HepG2 (cell line): Measurements from ENCODE around the gene ATP5MK. TPM values are rescaled to one million over a fixed set of nuclear protein-coding genes. Genes with fewer than 3 reads are reported as not detected.
A peak's percentile ranks its signal among the peaks of the same experiment; 100 is the strongest.

Source experiments
- ATAD3A ChIP-seq: sonication (generic); formaldehyde crosslinking; IDR thresholded peaks from 2 replicates; pipeline ENCODE4 v1.4.0; 2020; ENCODE audit warnings: missing genetic modification reagents
- ATM ChIP-seq: fragments of 450-650 bp; IDR thresholded peaks from 2 replicates; pipeline ENCODE4 v1.7.1; 2017; ENCODE audit warnings: mild to moderate bottlenecking, borderline replicate concordance
- CHCHD3 ChIP-seq: sonication (generic); formaldehyde crosslinking; IDR thresholded peaks from 2 replicates; pipeline ENCODE4 v1.8.0; 2022; ENCODE audit warnings: mild to moderate bottlenecking, missing genetic modification reagents, moderate library complexity
- CSRNP1 ChIP-seq: sonication (generic); formaldehyde crosslinking; IDR thresholded peaks from 2 replicates; pipeline ENCODE4 v1.8.1; 2023; ENCODE audit warnings: mild to moderate bottlenecking, missing genetic modification reagents
- HDAC1 ChIP-seq: sonication (generic); formaldehyde crosslinking; IDR thresholded peaks from 2 replicates; pipeline ENCODE4 v1.5.1; 2020; ENCODE audit warnings: mild to moderate bottlenecking, missing genetic modification reagents
- HDAC2 ChIP-seq: sonication (generic); formaldehyde crosslinking; IDR thresholded peaks from 2 replicates; pipeline ENCODE4 v1.4.0; 2020; ENCODE audit warnings: missing genetic modification reagents
- HNF4G ChIP-seq, 2 experiments: sonication (generic) in 1 of 2; formaldehyde crosslinking in 1 of 2; IDR thresholded peaks; 2 replicates each; pipeline versions ENCODE4 v1.4.0 to v1.6.1; 2011 to 2020; ENCODE audit warnings: borderline replicate concordance in 2 of 2, low read depth in 2 of 2, mild to moderate bottlenecking in 2 of 2, low read length in 1 of 2, missing genetic modification reagents in 1 of 2, moderate library complexity in 1 of 2
- MEIS2 ChIP-seq: sonication (generic); formaldehyde crosslinking; IDR thresholded peaks from 2 replicates; pipeline ENCODE4 v1.9.0; 2021; ENCODE audit warnings: mild to moderate bottlenecking, missing genetic modification reagents
- PHF21A ChIP-seq: sonication (generic); formaldehyde crosslinking; IDR thresholded peaks from 2 replicates; pipeline ENCODE4 v1.5.0; 2020; ENCODE audit warnings: mild to moderate bottlenecking, missing genetic modification reagents
- POLR2A ChIP-seq, 2 experiments: IDR thresholded peaks; 2 replicates each; pipeline ENCODE4 v1.6.1; 2011; ENCODE audit warnings: low read depth in 2 of 2, low read length in 2 of 2, mild to moderate bottlenecking in 1 of 2, moderate library complexity in 1 of 2; ENCODE audit not compliant: insufficient read depth in 1 of 2
- POLR2G ChIP-seq: fragments of 200-400 bp; formaldehyde crosslinking; IDR thresholded peaks from 2 replicates; pipeline ENCODE4 v1.6.1; 2018; ENCODE audit warnings: mild to moderate bottlenecking, low read depth, low read length, moderate library complexity
- SKIL ChIP-seq: sonication (generic); formaldehyde crosslinking; IDR thresholded peaks from 2 replicates; pipeline ENCODE4 v1.8.0; 2022; ENCODE audit warnings: missing genetic modification reagents, mild to moderate bottlenecking, moderate library complexity, borderline replicate concordance
- SMAD3 ChIP-seq: sonication (generic); formaldehyde crosslinking; IDR thresholded peaks from 2 replicates; pipeline ENCODE4 v1.4.0; 2020; ENCODE audit warnings: missing genetic modification reagents
- ZBTB38 ChIP-seq: sonication (generic); formaldehyde crosslinking; IDR thresholded peaks from 2 replicates; pipeline ENCODE4 v1.5.1; 2020; ENCODE audit warnings: mild to moderate bottlenecking, missing genetic modification reagents
- ZFP90 ChIP-seq: sonication (generic); formaldehyde crosslinking; IDR thresholded peaks from 2 replicates; pipeline ENCODE4 v1.8.0; 2022; ENCODE audit warnings: missing genetic modification reagents, mild to moderate bottlenecking, inconsistent platforms, borderline replicate concordance
- ZNF274 ChIP-seq: sonication (generic); formaldehyde crosslinking; IDR thresholded peaks from 2 replicates; pipeline ENCODE4 v1.5.1; 2020; ENCODE audit warnings: mild to moderate bottlenecking, missing genetic modification reagents
- ZNF280D ChIP-seq: sonication (generic); formaldehyde crosslinking; IDR thresholded peaks from 2 replicates; pipeline ENCODE4 v1.5.1; 2020; ENCODE audit warnings: mild to moderate bottlenecking, missing genetic modification reagents
- ZNF414 ChIP-seq: sonication (generic); formaldehyde crosslinking; IDR thresholded peaks from 2 replicates; pipeline ENCODE4 v1.5.0; 2020; ENCODE audit warnings: missing genetic modification reagents
- ZNF775 ChIP-seq: sonication (generic); formaldehyde crosslinking; IDR thresholded peaks from 2 replicates; pipeline ENCODE4 v1.4.0; 2020; ENCODE audit warnings: missing genetic modification reagents, mild to moderate bottlenecking, moderate library complexity, borderline replicate concordance
- ZNF788 ChIP-seq: sonication (generic); formaldehyde crosslinking; IDR thresholded peaks from 2 replicates; pipeline ENCODE4 v1.5.0; 2020; ENCODE audit warnings: mild to moderate bottlenecking, missing genetic modification reagents, borderline replicate concordance
- ZNF790 ChIP-seq: sonication (generic); formaldehyde crosslinking; IDR thresholded peaks from 2 replicates; pipeline ENCODE4 v1.8.0; 2022; ENCODE audit warnings: missing genetic modification reagents, mild to moderate bottlenecking, borderline replicate concordance
- ZNF839 ChIP-seq: sonication (generic); formaldehyde crosslinking; IDR thresholded peaks from 2 replicates; pipeline ENCODE4 v1.4.0; 2020; ENCODE audit warnings: missing genetic modification reagents, mild to moderate bottlenecking, borderline replicate concordance
- polyA plus RNA-seq, 8 experiments: library from polyadenylated mRNA; depleted of rRNA in 3 of 8; stranded (reverse) in 7 of 8; unstranded in 1 of 8; fragments of >200 nt; fragmentation: Illumina TruSeq in 4 of 8; extraction: Trizol in 4 of 8; gene quantifications; 2 replicates each; pipeline versions ENCODE4 v1.2.1 to v1.2.3, GENCODE V29; 2011 to 2016; ENCODE audit warnings: low read depth in 4 of 8, missing spikeins in 1 of 8, mixed read lengths in 1 of 8; ENCODE audit not compliant: insufficient read depth in 1 of 8
- total RNA-seq, 5 experiments: library from RNA; depleted of rRNA; stranded (reverse); fragments of >200 nt; fragmentation: Illumina TruSeq; extraction: Trizol; gene quantifications; 2 replicates each; pipeline ENCODE4 v1.2.3, GENCODE V29; 2016; ENCODE audit warnings: low read depth in 1 of 5

Gene ATP5MK
- total and polyA plus RNA-seq, 2 of the 13 experiments (the other 11 are each of a cell fraction or from before 2014, with no cell fraction given) = 312 to 517 TPM

- TF ChIP-seq SKIL = no peak
- 0 out of 2 replicates have a peak, but pooled peaks have one; percentile 28 for TF ChIP-seq ZNF839 (CRISPR knock-in tag)
- TF ChIP-seq ATM = no peak
- TF ChIP-seq HDAC1 = peak; percentile 97
- TF ChIP-seq ATAD3A (CRISPR knock-in tag) = no peak
- TF ChIP-seq HNF4G (IDR thresholded peaks at IDR 0.05; ENCODE audit: borderline replicate concordance, low read depth, low read length) = no peak
- TF ChIP-seq HNF4G (CRISPR knock-in tag; IDR thresholded peaks at IDR 0.05; ENCODE audit: borderline replicate concordance, low read depth) = no peak
- no peak for TF ChIP-seq CHCHD3 (CRISPR knock-in tag)
- TF ChIP-seq ZNF414 (CRISPR knock-in tag) = peak; percentile 84
- peak; percentile 77 to 94 for TF ChIP-seq POLR2A (IDR thresholded peaks at IDR 0.05; ENCODE audit: insufficient read depth in 1 of 2, low read depth in 2 of 2, low read length in 2 of 2)
- TF ChIP-seq ZNF274 = 0 out of 2 replicates have a peak, but pooled peaks have one; percentile 85
- peak; percentile 72 for TF ChIP-seq ZNF788 (CRISPR knock-in tag)
- TF ChIP-seq ZFP90 (CRISPR knock-in tag) = peak; percentile 45; the same call in 1 of the 2 replicates
- TF ChIP-seq ZNF280D (CRISPR knock-in tag) = no peak
- TF ChIP-seq HDAC2 = peak; percentile 78; the same call in 1 of the 2 replicates
- no peak for TF ChIP-seq ZNF775
- TF ChIP-seq SMAD3 = peak; percentile 81; the same call in 1 of the 2 replicates
- TF ChIP-seq PHF21A (CRISPR knock-in tag) = peak; percentile 59; the same call in 1 of the 2 replicates
- TF ChIP-seq MEIS2 (CRISPR knock-in tag) = no peak
- TF ChIP-seq POLR2G = peak; percentile 91
- TF ChIP-seq ZNF790 = 0 out of 2 replicates have a peak, but pooled peaks have one; percentile 28
- peak; percentile 40; the same call in 1 of the 2 replicates for TF ChIP-seq ZBTB38 (CRISPR knock-in tag)
- peak; percentile 89 for TF ChIP-seq CSRNP1 (CRISPR knock-in tag)
Observed at GRCh38 chr10:103396067-103396788, at the start of gene ATP5MK, which contains the start of gene PDCD11 (continued).
